ENCODE measurements around the gene ZNF143. TPM values are rescaled to one million over a fixed set of nuclear protein-coding genes. Genes with fewer than 3 reads are reported as not detected.

Gene ZNF143
- total and polyA plus RNA-seq, 10 of the 15 experiments (the other 5 are each of a cell fraction or from before 2014, with no cell fraction given) = 13.6 to 48.7 (median 19.4) TPM

- TF ChIP-seq ZNF687 (IDR thresholded peaks at IDR 0.05) (no peak), MEF2B (IDR thresholded peaks at IDR 0.05; ENCODE audit: partially characterized antibody, poor library complexity, severe bottlenecking) (no peak), NFYA (IDR thresholded peaks at IDR 0.05; ENCODE audit: borderline replicate concordance, low read depth, low read length) (no peak), DPF2 (IDR thresholded peaks at IDR 0.05) (no peak), LARP7 (IDR thresholded peaks at IDR 0.05) (no peak), POLR2AphosphoS5 (IDR thresholded peaks at IDR 0.05; ENCODE audit: low read length) (no peak)
Observed at GRCh38 chr11:9495803-9496514, 35.1 kb downstream of the ZNF143 start (continued).

- ChIA-PET SMC1A (ENCODE audit: uncharacterized antibody, unreplicated experiment) (interaction anchor here (0.5 to 2.3 kb wide), 11 partner anchors 8 to 331 kb away, joined by 3 to 13 read pairs (median 4); no protein-coding TSS in a partner anchor), RAD21 (ENCODE audit: unreplicated experiment) (interaction anchor here (0.6 to 1.6 kb wide), 5 partner anchors 8 to 535 kb away, joined by 3 to 7 read pairs (median 3); partner anchors contain the start of genes TMEM9B and ZNF143), POLR2A (interaction anchor here (0.7 to 2.4 kb wide), 2 partner anchors 13 to 39 kb away, joined by 3 to 9 read pairs; no protein-coding TSS in a partner anchor), CTCF (interaction anchor here (0.5 to 3.4 kb wide), 13 partner anchors 8 to 373 kb away, joined by 3 to 33 read pairs (median 4); no protein-coding TSS in a partner anchor)
- BruUV-seq (replicated peaks) = no TSS peak
- Histone ChIP-seq H4K20me1 (ENCODE audit: control insufficient read depth, insufficient read depth) (no peaks in the 10 kb centered on the region), H3K9ac (ENCODE audit: control insufficient read depth, insufficient read depth, low read length) (no peak overlapping the region), H3K79me2 (ENCODE audit: control insufficient read depth, insufficient read depth, low read length) (no peaks in the 10 kb centered on the region), H3K9me3 (replicated peaks; ENCODE audit: control insufficient read depth, insufficient read depth, low read length) (no peaks in the 10 kb centered on the region), H3K4me2 (ENCODE audit: control insufficient read depth, insufficient read depth) (no peak overlapping the region), H2AFZ (ENCODE audit: control insufficient read depth, low read depth, low read length) (no peak overlapping the region), H3K27ac (ENCODE audit: control insufficient read depth, insufficient read depth) (no peak overlapping the region), H3K4me3 (no peak overlapping the region), H3K36me3 (ENCODE audit: control insufficient read depth in 2 of 2, insufficient read depth in 2 of 2, low read length in 1 of 2) (peaks cover 2 to 17% of the 10 kb centered on the region in 2 experiments), H3K4me1 (ENCODE audit: control insufficient read depth, insufficient read depth, low read length) (no peaks in the 10 kb centered on the region), H3K27me3 (replicated peaks in 1 of 2; ENCODE audit: control insufficient read depth in 2 of 2, insufficient read depth in 2 of 2, low read length in 1 of 2) (no peaks in the 10 kb centered on the region)
- WGBS (ENCODE audit: insufficient coverage, insufficient replicate concordance, low lambda C conversion rate, missing lambda C conversion rate) = 95% methylated on average over 4 of the region's 4 CpGs
- DNase-seq (ENCODE audit: low read depth, low spot score) = no peak
- FAIRE-seq = no peak
- in situ Hi-C loops (cut with MboI) (no loop called here), intact Hi-C loops (cut with micrococcal nuclease; ENCODE audit: unreplicated experiment) (no loop called here)
- no peak for ATAC-seq
- TF ChIP-seq MEF2A (IDR thresholded peaks at IDR 0.05; ENCODE audit: insufficient read depth, low read depth, low read length) = no peak
- TF ChIP-seq MYB (IDR thresholded peaks at IDR 0.05; ENCODE audit: borderline replicate concordance, low read depth, low read length) = no peak
- TF ChIP-seq MEF2B (IDR thresholded peaks at IDR 0.05; ENCODE audit: partially characterized antibody, poor library complexity, severe bottlenecking) = no peak
- TF ChIP-seq SUZ12 (IDR thresholded peaks at IDR 0.05; ENCODE audit: unreplicated experiment) = no peak
- TF ChIP-seq SMAD5 (IDR thresholded peaks at IDR 0.05; ENCODE audit: low read depth) = no peak
- no peak for TF ChIP-seq NR2F1 (conservative IDR thresholded peaks at IDR 0.05)
- no peak for TF ChIP-seq ZNF274 (IDR thresholded peaks at IDR 0.05; ENCODE audit: insufficient read depth, insufficient read length)
- TF ChIP-seq IRF4 (IDR thresholded peaks at IDR 0.05; ENCODE audit: low read depth, low read length) = no peak
- TF ChIP-seq TAF1 (IDR thresholded peaks at IDR 0.05; ENCODE audit: borderline replicate concordance, low read depth, low read length) = no peak
- TF ChIP-seq RCOR1 (conservative IDR thresholded peaks at IDR 0.05; ENCODE audit: low read depth, low read length) = no peak
- no peak for TF ChIP-seq STAT3 (IDR thresholded peaks at IDR 0.05; ENCODE audit: low read depth, low read length)
- TF ChIP-seq RELB (IDR thresholded peaks at IDR 0.05; ENCODE audit: low read depth) = no peak
- TF ChIP-seq NBN (IDR thresholded peaks at IDR 0.05) = no peak
Observed at GRCh38 chr11:9498457-9499078, 37.8 kb downstream of the ZNF143 start.
